EH (cell line): ENCODE data around the gene KNDC1.
A peak's percentile ranks its signal among the peaks of the same experiment; 100 is the strongest.
"Not testable (repeated sequence)": the region's sequence is repeated elsewhere in the genome, so short reads cannot be mapped to it uniquely, and the experiment has no call there.

ENCODE experiments used
- DNase-seq: peaks from one replicate; pipeline ENCODE4 v3.0.0-alpha.2; 2015; ENCODE audit warnings: low read depth

Gene KNDC1

DNA sequence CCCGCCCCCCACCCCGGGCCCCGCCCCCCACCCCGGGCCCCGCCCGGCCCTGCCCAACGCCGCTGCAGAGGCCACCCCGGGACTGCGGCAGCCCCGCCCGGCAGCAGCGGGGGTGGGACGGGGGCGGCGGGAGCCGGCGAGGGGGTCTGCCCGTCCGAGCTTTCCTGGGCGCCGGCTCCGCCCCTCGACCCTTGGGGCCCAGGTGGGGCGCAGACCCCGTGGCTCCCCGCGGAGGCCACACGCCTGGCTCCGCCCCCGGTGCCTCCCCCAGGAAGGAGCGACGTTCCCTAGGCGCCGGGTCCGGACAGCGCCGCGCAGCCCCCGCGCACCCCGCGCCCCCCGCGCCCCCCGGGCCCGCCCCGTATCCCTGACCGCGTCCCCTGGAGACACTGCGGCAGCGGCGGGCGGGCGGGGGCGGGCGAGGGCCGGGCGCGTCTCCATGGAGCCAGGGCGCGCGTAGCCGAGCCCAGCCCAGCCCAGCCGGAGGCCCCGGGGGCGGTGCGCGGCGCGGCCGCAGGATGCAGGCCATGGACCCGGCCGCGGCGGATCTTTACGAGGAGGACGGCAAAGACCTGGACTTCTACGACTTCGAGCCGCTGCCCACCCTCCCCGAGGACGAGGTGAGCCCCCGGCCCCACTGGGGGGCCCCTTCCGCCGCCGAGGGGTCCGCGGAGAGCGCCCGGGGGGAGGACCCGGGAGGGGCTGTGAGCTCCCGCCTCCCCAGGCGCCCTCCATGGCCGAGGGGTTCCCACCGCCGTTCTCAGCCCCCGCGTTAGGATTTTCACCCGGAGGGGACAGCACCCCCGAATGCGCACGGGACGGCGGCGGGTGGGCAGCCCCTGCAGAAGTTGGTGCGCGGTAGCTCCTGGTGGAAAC is at the start of gene KNDC1:
Gene KNDC1, plus strand, starts transcription at position 270 of the 876 bp plus-strand sequence. Its CDS starts 249 bp downstream, at position 519.
- DNase-seq, result peak; percentile 36

DNA sequence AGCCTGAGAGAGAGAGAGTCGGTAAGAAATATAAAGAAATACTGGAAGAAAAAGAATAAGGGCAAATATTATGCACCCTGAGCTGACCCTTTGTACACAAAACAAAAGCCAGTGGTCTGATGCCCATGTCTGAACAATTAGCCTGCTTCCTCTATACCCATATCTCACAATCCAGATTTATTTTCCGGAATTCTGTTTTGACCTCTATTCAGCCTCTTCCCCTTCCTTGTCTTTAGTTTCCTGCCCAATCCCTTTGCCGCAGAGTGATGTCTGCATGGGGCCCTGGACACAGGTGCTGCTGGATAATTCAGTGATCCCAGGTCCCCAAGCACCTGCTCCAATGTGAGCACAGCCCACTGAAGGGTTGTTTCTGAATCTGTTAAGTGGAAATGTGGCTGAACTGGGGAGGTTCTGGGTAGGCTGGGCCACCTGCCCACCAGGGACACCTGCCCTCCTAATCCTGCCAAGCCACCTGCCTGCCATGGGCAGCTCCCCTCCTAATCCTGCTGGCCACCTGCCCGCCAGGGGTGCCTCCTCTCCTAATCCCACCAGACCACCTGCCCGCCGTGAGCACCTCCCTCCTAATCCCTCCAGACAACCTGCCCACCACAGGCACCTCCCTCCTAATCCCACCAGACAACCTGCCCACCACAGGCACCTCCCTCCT is 49.3 kb upstream of the KNDC1 start:
- DNase-seq, result no peak

- not testable (repeated sequence) for DNase-seq
Observed at GRCh38 chr10:133111640-133112039, 48.4 kb upstream of the KNDC1 start.

- no peak for DNase-seq
Observed at GRCh38 chr10:133113146-133113830, 46.7 kb upstream of the KNDC1 start.

- DNase-seq, result no peak
Observed at GRCh38 chr10:133113847-133114246, 46.2 kb upstream of the KNDC1 start.

GRCh38 chr10:133114251-133114650 is 45.8 kb upstream of the KNDC1 start:
- no peak for DNase-seq

GRCh38 chr10:133114726-133115452 is 45.1 kb upstream of the KNDC1 start:
- no peak for DNase-seq

DNA sequence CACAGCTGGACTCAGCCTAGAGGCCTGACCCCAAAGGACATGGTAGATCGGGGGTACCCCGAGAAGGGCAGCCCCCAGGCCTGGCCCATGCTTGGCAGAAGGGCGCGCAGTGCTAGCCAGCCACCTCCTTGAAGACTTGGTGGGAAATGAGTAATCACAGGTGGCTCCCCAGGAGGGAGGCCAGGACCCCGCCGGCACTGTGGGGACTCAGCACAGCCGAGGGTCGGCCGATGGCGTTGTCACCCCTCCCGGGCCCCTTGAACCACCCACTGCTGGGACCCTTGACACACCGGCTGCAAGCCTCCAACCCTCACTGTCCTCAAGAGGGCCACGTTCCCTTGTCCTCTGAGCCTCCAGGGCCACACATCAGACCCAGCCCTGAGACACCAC is 44.6 kb upstream of the KNDC1 start:
- no peak for DNase-seq

DNA sequence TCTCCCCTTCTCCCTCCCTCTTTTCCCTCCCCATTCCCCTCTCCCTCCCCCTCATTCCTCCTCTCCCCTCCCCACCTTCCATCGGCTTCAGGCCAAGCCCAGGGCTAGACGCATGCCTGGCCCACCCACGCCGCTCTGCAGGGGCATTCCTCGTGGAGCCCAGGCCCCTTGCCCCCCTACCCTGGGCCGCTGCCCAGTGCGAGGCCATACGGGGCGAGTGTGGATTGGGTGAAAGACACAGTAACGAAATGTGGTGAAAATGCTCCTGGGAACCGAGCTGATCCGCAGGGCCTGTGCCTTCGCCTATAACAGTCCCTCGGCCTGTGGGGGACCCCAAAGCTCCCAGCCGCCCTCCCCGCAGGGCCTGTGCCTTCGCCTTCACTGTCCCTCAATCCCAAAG is 44.0 kb upstream of the KNDC1 start:
- no peak for DNase-seq

DNA sequence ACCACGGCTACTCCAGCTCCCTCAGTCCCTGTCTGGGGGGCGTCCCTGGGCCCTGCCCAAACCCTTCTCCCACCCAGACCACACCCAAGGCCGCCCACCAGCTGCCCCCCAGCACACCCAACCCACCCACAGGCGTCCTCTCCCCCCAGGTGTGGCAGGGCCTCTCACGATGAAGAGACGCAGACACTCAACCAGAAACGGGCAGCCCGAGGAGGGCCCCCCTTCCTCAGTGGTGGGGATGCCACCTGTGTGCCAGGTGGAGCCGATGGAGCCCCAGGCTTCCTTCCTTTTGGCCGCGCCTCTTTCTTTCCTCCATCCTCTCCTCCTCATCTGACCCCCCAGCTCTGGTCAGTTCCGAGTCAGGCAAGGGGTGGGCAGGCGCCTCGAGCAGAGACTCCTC is 43.6 kb upstream of the KNDC1 start:
- DNase-seq, result no peak

- no peak for DNase-seq
Observed at GRCh38 chr10:133117036-133117687, 42.9 kb upstream of the KNDC1 start.

DNA sequence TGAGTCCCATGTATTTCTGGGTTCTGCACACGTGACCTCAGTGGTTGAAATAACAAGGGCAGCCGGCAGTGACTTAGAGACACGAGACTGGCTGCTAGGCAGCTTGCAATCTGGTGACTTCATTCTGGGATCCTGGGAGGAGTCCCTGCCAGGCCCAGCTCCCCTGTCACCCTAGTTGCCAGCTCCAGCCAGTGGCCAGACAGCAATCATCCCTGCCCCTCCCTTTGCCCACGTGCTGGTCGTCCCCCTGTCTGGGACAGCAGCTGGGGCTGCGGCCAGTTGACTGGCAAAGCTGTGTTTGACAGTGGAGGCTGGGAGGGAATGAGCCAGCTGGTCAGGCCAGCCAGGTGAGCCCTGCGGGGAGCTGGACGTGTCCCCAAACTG is 42.3 kb upstream of the KNDC1 start:
- no peak for DNase-seq

DNA sequence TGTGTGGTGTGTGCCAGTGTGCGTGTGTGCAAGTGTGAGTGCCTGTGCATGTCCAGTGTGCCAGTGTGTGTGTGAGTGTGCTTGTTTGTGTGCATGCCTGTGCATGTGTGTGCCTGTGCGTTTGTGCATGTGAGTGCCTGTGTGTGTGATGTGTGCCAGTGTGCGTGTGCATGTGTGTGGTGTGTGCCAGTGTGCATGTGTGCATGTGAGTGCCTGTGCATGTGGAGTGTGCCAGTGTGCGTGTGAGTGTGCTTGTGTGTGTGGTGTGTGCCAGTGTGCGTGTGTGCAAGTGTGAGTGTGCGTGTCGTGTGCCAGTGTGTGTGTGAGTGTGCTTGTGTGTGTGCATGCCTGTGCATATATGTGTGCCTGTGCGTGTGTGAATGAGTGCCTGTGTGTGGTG is 38.5 kb upstream of the KNDC1 start:
- no peak for DNase-seq

DNA sequence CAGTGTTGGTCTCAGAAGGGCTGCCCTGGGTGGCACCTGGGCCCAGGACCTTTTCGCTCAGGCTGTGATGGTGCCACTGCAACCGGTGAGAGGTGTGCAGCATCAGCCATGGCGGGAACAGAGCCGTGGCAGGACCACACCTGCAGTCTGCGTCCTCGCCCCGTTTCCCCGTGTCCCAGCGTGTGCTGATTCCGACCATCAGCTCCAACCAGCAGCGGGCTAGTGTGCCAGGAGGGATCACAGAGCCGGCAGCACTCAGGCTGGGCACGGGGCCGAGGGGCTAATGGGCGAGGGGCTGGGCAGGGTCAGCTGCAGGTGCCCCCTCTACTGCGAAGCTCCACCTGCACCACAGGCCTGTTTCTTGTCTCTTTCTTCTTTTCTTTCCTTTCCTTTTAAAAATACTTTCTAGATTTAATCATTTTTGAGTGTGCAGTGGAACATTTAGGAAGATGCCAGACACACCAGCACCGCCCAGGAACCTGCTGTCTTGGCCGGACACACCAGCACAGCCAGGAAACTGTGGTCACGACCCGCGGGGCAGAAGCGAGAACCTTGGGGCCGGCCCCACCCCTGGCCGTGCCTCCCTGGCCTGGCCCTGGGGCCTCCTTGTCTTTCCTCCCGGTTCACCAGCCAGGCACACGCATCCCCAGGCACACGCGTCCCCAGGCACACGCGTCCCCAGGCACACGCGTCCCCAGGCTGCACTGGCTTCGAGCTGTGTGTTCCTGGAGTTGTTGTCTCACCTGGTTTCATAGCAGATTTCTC is 37.7 kb upstream of the KNDC1 start:
- no peak for DNase-seq

GRCh38 chr10:133123050-133123745 is 36.8 kb upstream of the KNDC1 start:
- DNase-seq, result no peak

DNA sequence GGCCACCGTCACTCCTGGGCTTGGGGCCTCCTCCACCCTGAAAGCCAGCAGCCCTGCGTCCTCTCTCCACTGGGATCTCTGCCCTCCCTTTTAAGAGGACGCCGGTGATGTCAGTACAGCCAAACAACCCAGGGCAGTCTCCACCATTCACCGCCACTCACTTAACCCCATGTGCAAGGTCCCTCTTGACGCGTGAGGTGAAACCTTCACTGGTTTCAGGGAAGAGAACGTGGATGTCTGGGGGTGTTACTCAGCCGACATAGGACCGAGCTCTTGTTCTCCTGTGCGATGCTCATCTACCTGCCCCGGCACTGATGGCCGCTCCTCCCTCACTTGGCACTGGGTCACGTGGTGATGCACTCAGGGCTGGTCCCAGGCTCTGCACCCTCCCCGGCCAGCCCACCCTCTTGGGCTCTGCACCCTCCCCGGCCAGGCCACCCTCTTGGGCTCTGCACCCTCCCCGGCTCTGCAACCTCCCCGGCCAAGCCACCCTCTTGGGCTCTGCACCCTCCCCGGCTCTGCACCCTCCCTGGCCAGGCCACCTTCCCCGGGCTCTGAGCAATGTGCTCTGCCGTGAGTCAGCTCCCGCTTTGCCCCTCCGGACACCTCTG is 36.2 kb upstream of the KNDC1 start:
- DNase-seq, result no peak

- DNase-seq, result peak; percentile 8
Observed at GRCh38 chr10:133124357-133125211, 35.4 kb upstream of the KNDC1 start.

- DNase-seq, result no peak
Observed at GRCh38 chr10:133125901-133126300, 34.1 kb upstream of the KNDC1 start.
